ENCODE results near the gene CDC42BPB.

Gene CDC42BPB

DNA sequence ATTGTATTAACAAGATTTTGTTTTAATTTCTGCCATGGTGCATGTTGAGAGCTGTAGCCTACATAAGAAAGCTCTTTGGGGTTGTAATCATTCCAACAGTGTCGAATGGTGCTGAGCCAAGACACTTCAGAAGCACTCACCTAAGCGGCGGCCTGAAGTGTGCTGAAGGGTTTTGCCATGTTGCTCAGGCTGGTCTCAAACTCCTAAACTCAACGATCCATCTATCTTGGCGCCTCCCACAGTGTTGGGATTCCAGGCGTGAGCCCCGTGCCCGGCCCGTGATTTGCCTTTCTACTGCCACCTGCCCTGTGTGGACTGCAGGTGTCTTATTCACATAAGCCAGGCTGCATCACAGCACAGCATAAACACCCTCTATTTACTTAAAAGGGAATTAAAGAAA, 86.0 kb downstream of the CDC42BPB start:
- in situ Hi-C loops (cut with MboI; ENCODE audit: low sequenced_read_pairs): no loop called here

DNA sequence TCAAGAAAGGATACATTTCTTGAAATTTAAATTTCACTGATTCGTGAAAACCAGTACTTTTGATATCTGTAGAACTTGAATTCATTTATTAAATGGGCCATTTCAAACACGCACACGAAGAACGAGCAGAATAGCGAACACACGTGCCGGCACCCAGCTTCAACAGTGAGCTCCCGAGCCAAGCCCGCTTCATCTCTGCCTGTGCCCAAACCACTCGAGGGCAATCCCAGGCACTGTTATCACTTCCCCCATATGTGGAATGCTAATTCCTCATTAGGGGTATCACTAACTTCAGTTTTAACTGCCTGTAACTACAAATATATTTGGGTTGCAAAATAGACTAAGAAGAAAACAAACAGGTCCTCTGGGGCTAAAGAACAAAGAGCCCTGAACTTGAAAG, 86.9 kb downstream of the CDC42BPB start:
- in situ Hi-C loops (cut with MboI; ENCODE audit: low sequenced_read_pairs): no loop called here

DNA sequence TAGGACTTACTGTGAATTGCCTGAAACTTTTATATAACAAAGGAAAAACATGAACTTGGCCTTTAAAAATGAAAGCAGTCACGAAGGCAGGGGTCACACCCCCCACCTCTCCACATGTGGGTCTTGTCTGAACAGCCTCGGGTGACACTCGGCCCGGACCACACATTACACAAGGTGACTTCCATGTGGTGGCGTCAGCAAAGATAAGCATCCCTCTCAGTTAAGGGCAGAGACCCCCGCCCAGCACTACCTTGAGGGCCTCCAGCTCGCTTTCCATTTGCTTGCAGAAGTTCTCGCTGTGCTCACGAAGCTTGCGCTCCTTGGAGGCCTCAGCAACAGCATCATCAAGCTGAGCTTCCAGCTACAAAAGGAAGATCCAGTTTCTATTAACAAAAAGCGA, 87.4 kb downstream of the CDC42BPB start:
- in situ Hi-C loops (cut with MboI; ENCODE audit: low sequenced_read_pairs): no loop called here

DNA sequence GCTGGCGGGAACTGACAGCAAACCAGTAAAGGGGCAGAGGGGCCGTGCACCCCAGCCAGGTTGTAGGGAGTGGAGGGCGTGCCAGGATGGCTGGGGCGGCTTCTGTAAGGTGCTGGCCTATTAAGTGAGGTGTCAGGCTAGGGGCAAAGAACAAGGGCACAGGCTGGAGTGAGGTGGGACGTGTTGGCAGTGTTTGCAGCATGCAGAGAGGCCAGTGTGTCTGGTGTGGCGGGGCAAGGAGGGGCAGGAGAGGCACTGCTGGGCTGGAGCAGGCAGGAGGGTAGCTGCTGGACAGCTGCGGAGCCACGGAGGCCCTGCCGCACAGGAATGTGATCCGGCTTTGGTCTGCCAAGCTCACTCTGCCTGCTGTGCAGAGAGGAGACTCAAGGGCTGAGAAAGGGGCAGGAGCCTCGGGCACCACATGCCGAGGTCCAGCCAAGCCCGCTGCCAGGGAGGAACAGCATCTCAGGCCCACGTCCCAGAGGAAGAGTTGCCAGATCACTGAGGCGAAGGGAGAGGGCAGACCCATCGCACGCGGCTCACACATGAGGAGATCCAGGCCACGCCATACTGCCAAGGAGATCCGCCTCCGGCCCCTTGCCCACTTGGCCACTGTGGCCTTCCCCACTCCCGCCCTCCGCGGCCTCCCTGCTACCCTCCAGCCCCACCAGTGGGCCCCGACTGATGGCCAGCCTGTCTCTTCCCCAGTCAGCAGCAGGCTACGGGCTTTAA, 88.1 kb downstream of the CDC42BPB start:
- in situ Hi-C loops (cut with MboI; ENCODE audit: low sequenced_read_pairs): no loop called here

DNA sequence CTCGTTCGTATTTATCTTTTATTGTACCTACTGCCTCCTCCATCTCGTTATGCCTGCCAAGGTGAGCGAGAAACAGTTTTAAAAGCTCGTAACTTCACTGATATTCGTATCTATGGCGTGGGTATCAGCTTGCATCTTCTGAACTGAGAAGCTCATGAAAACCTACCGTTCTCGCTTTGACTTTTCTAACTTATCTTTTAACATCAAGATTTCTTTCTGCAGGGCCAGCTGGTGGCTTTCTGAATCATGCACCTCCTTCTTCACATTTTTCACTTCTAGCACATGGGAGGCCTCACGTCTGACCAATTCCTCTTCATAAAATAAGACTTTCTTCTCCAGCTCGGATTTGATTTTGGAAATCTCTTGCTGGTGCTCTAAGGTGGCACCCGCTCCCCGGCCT, 89.0 kb downstream of the CDC42BPB start:
- in situ Hi-C loops (cut with MboI; ENCODE audit: low sequenced_read_pairs): no loop called here

DNA sequence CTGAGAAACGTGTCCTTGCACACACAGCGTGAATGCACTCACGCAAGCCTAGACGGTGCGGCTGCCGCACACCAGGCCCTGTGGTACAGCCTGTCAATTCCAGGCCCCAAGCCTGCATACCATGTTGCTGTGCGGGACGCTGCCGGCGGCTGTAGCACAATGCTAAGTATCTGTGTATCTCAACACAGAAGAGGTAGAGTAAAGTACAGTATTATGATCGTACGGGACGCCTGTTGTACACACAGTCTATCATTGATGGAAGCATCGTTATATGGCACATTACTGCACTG, 89.9 kb downstream of the CDC42BPB start:
- in situ Hi-C loops (cut with MboI; ENCODE audit: low sequenced_read_pairs): no loop called here

DNA sequence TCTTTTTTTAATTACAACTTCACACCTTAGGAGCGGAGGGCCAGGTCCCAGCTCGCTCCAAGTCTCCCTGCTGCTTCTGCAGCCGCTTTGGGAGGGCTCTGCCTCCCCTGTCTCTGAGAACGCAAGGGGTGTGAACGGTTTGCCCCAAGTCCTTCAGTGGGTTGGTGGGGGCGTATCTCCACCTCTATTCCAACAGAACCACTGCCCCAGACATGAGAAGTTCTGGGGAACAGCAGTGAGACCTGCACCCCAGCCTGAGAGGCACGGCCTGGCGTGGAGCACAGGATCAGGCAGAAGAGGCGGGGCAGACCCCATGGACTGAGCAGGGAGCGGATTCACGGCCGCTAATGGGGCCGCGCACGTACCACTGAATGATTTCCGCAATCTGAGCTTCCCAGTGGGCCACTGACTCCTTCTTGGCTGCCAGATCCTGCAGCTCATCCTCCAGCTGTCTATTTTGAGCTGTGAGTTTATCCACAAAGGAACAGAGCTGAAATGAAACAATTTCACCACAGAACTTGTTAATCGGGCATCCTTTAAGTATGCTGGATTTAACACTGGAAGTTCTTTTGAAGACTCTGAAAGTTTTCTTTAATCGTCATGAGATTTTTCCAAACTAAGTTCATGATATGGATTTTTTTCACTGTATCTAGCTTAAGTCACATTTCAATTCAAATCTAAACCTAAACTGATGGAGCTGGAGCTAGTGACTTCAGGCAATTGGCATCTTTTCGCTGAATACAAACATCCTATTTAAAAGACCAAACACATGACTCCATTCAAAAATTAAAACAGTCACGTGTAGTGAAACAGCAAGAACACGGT, 90.5 kb downstream of the CDC42BPB start:
- in situ Hi-C loops (cut with MboI; ENCODE audit: low sequenced_read_pairs): no loop called here

DNA sequence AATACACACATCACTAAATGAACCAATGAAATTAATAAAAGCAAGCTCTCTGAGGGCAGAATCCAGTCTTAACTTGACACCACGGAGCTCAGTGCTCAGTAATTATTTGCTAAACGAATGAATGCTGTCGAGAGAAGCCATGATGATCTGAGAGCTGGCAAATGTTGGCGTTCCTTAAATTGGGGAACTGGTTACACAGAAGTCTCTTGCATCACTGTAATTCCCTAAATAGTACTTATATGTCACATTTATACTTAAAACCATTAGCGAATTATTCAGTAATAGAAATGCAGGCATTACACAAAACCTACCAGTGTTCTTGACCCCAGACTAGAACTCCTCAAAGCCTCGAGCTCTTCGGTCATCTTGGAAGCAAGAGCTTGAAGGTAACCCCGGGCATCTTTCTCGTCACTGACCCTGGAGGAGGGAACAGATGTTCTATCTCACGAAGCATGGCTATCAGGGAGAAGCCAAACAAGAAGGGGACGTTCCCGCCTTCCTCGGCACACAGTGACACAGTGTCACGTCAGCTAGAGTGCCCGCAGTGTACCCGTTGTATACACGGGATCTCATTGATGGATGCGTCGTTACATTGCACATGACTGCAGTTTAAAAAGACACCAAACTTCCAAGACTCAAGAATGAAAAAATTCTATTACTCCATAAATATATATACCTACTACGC, 91.2 kb downstream of the CDC42BPB start:
- in situ Hi-C loops (cut with MboI; ENCODE audit: low sequenced_read_pairs): no loop called here

DNA sequence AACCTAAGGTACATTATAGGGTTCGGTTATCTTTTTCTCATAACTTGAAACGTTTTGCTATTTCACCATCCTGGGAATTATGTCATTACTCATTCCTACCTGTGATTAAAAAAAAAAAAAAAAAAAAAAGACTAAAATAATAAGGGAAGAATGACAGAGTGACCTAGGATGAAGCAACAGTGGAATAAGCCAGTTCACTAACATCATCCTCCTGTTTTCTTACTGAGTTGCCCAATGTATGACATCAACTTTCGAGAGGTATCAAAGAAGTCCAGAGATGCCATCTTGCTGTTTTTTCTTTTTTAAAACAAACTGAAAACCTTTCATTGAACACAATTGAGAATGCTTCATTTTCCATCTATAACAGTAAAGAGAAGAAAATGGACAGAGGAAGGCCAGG, 92.1 kb downstream of the CDC42BPB start:
- in situ Hi-C loops (cut with MboI; ENCODE audit: low sequenced_read_pairs): no loop called here

DNA sequence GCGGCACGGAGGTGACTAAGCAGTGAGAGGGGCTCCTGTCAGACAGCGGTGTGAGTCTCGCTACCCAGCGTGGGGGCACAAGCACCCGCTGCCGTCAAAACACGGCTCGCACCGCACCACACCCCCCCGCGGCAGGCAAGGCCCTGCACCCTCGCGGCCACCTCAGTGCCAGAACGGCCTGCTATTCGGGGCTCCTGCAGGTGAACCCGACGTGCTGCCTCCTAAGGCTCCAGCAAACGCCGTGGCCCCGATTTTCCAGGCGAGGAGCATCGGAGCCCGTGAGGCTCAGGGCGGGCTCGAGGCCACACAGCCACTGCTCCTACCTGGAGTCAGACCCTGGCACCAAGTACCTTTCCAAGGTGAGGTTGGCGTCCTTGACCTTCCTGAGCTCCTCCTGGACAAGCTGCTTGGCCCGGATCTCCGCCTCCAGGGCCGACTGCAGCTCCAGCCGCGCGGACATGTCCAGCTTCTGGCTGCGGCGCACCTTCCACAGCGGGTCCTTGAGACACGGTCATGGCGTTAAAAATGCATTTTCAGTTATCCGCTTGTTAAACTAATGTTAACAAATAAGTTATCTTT, 93.1 kb downstream of the CDC42BPB start:
- in situ Hi-C loops (cut with MboI; ENCODE audit: low sequenced_read_pairs): no loop called here

DNA sequence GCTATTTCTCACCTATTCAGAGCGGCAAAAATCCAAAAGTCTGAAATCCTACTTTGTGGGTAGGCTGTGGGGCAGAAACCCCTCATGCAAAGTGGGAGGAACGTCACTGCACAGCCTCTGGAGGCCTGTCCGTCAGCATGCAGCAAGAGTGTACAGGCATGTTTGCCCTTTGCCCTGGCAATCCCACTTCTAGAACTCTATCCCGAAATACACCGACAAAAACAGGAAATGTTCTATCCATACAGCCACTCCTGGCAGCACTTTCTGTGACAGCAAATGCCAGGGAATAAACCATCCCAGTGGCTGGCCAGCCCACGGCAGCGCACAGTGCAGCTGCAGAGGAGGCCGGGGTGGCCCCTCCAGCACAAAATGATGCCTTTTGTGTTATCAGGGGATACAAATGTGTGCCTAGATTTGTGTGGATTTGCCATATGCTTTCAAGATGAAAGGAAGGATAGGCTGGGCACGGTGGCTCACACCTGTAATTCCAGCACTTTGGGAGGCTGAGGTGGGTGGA, 95.2 kb downstream of the CDC42BPB start:
- in situ Hi-C loops (cut with MboI; ENCODE audit: low sequenced_read_pairs): no loop called here

DNA sequence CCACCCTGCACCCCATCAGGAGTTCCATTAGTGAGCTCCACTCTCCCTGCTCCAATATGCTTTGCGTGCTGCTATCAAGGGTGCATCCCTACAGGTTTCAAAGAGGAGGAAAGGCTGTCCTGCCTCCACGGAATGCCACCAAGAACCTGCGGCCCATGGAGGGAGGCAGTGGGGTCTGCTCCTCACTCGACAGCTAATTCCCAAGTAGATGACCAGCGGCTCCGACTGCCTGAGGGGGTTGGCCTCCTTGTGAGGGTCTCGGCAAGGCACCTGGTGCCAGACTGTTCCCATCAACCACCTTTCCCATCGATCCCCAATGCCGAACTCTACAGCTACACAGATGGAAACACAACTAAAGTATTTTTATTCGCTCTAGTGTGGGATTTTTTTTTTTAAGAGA, 98.9 kb downstream of the CDC42BPB start:
- in situ Hi-C loops (cut with MboI; ENCODE audit: low sequenced_read_pairs): no loop called here

DNA sequence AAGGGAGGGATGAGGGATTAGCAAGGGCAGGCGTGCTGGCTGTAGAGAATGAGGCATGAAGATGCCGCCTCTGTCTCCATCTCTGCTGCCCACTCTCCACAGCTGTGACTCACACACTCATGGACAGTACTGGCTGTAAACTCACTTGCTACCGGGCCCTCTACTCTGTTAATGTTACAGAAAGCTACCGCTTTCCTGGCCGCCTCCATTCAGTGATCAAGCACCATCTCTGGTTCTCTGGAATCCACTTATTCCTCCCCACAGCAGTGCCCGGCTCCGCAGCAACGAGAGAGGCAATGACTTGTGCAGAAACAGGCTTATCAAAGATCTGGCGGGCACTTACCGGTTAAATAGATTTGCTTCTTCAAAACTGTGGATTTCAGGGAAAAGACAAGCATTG, 100.1 kb downstream of the CDC42BPB start:
- in situ Hi-C loops (cut with MboI; ENCODE audit: low sequenced_read_pairs): no loop called here

DNA sequence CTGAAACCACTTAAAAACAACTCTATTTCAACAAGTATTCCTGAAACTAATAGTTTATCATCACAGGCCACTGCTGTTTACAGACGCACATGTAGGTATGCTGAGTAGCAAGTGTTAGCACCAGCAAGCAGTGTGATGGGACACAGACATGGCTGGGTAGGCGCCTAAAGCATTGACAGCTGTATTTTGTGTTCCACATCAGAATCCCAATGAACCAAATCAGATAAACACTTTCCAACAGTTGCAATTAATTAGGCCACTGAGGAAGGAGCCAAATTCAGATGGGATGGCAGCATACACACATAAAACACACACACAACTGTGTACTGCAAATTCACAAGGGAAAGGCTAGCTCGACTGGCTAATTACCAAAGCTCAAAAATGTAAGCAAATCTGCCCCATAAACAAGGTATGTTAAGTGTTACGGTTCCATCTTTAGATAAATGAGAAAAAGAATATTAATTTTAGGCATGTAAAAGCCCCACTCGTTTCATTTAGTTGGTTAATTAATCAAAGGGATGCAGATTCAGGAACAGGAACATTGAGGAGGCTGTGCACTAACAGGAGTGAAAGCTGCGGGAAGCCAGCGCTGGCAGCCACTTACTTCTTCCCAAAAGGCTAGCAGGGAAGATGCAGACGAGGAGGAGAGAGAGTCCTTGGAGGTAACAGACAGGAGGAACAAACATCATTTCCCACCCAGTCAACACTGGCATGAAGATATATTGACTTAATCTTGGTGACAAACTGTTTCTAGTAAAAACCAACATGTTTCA, 101.5 kb downstream of the CDC42BPB start:
- in situ Hi-C loops (cut with MboI; ENCODE audit: low sequenced_read_pairs): no loop called here

DNA sequence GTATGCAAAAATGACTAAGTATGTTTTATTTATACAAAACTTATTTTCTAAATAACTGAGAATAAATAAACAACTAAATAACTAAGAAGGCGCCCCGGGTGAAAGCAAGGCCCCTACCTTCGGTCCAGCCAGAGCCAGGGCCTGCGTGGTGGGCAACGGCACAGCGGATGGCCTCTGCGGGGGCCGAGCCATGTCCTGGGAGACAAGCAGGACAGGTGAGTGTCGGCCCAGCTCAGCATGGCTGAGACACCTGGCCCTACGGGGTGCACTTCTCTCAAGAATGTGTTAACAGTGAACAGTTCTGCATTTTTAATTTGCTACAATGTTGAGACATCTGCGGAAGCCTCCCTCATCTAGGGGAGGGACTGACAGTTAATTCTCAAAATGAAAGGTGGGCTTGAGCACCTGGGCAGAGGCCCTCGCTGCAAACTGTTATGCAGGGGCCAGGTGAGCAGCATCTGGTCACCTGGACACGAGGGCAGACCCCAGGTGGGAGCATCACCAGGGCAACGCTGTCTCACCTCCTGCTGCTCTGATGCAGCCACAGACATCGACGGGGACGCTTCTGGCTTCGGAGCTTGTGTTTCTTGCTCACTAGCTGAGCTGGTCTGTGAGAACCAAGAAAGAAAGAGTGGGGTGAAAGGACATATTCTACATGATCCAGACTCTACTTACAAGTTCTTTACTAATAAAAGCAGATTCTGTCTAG, 103.1 kb downstream of the CDC42BPB start:
- in situ Hi-C loops (cut with MboI; ENCODE audit: low sequenced_read_pairs): no loop called here

DNA sequence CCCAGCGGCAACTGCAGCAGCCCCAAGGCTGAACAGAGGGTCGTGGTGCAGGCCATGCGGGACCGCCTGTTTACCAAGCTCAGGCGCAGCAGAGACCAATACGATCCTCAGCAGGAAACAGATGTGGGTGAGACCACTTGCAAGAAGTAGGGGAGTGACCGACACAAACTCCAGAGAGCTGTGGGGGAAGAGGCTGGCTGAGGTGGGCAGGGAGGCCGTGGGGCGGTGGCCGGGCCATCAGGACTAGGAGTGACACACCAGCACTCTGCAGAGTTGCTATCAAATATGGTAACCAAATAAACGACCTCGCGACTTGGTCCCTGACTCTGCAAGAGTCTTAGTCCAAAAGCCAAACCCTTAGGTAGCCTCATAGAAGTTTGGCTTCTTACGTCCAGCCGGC, 104.2 kb downstream of the CDC42BPB start:
- in situ Hi-C loops (cut with MboI; ENCODE audit: low sequenced_read_pairs): no loop called here

DNA sequence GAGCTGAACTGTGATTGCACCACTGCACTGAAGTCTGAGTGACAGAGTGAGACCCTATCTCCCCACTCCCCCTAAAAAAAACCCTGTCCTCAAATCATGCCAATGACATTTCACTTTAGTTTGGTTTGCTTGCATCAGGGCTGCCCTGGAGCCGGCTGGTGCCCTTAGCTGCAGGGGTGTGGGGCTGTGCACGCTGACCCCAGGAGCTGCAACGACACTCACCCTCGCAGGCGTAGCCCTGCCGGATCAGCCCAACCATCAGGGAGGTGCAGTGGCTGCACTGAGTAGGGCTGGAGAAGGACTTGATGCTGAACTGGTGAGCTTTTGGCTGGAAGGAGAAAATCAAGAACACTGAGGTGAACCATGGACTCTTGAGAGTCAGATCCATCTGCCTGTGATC, 105.1 kb downstream of the CDC42BPB start:
- in situ Hi-C loops (cut with MboI; ENCODE audit: low sequenced_read_pairs): no loop called here

DNA sequence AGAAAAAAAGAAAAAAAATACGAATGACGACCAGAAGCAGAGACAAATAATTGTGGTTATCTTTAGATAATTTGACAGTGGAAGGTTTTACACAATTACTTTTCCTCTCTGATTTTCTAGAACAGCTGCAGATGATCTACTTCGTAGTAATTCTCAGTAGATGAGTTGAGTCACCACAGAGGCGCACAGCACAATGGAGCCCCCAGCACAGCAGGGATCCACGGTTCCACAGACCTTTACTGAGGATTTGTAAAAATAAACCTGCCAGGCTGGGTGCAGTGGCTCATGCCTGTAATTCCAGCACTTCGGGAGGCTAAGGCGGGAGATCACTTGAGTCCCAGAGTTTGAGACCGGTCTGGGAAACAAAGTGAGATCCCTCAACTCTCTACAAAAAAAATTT, 105.5 kb downstream of the CDC42BPB start:
- in situ Hi-C loops (cut with MboI; ENCODE audit: low sequenced_read_pairs): no loop called here

DNA sequence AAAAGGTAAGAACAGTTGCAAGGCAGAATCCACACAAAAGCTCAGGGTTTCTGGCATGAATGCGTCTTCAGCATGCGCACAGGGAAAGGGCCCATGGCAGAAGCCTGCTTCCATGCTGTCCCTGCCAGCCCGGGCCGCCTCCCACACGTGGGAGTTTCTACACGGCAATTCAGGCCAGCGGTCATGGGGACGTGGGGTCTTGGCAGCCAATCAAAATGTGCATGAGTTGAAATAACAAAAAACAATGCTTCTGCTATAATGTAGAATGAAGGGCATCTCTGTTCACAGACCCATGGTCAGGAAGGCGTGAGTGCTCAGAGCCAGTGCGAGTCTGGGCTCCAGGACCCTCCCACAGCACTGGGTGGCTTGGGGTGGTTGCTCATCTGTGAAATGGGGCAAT, 106.3 kb downstream of the CDC42BPB start:
- in situ Hi-C loops (cut with MboI; ENCODE audit: low sequenced_read_pairs): no loop called here

DNA sequence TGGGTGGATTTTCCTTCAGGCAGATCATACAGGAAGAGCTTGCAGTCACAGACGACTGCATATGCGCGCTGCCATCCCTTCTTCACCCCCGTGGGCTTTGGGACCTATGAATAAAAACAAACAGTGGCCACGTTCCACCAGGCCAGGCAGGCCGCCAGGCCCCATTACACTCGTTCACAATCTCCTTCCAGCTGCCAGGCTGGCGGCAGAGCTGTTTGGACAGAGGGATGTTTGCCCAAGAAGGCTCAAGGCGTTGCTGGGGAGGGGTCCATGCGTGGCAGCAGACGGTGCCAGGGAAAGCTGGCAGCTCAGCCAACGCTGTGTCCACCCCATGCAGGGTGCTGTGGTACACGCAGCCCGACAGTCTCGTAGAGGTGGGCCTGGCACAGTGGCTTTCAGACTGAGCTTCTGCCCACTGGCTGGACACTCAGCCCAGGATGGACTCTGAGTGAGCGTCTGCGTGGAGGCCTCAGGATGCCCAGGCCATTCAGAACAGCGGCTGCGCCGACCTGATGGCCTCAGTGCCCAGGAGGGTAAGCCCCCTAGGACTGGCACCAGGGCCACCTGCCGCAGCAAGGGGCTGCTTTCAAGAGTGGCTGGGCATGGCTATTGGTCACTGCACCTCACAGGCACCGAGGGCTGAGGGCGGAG, 107.4 kb downstream of the CDC42BPB start:
- in situ Hi-C loops (cut with MboI; ENCODE audit: low sequenced_read_pairs): no loop called here

All from HL-60/S4 treated with retinoic acid at 250 ng/mL for 4 days and 3 days (cell line).